ENCODE measurements around the gene PICALM. TPM values are rescaled to one million over a fixed set of nuclear protein-coding genes. Genes with fewer than 3 reads are reported as not detected.

The PICALM gene
- total and polyA plus RNA-seq, 2 of the 13 experiments (the other 11 are each of a cell fraction or from before 2014, with no cell fraction given), result 97.6 to 154 TPM

DNA sequence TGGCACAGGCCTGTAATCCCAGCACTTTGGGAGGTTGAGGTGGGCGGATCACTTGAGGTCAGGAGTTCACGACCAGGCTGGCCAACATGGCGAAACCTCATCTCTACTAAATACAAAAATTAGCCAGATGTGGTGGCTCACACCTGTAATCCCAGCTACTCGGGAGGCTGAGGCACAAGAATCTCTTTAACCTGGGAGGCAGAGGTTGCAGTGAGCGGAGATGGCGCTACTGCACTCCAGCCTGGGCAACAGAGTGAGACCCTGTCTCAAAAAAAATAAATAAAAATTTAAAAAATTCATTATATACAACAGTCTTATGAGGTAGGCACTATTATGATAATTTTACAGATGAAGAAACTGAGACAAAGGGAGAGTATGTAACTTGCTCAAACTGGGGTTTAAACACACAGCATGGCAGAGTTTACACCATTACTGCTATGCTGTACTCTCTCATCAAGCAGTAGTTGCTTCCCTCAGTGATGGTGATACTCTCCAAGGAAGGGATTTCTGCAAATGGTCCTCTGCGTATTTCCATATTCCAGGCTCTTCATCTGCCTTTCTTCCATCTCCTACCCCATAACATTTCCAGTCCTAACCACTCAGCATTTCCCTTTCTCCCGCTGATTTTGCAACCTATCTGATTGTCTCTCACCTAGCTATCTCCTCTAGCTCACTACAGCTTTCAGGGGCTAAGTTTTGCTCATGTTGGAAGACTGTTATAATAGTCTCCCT lies 118.4 kb downstream of the PICALM start (continued):
- TF ChIP-seq, protein P1, sequence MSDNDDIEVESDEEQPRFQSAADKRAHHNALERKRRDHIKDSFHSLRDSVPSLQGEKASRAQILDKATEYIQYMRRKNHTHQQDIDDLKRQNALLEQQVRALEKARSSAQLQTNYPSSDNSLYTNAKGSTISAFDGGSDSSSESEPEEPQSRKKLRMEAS (IDR thresholded peaks at IDR 0.05), result no peak
- TF ChIP-seq ZNF253 (CRISPR knock-in tag; IDR thresholded peaks at IDR 0.05; ENCODE audit: borderline replicate concordance) (no peak), ZNF274 (CRISPR knock-in tag; IDR thresholded peaks at IDR 0.05) (no peak), ZBTB21 (CRISPR knock-in tag; IDR thresholded peaks at IDR 0.05) (no peak)
- TF ChIP-seq, protein P2, sequence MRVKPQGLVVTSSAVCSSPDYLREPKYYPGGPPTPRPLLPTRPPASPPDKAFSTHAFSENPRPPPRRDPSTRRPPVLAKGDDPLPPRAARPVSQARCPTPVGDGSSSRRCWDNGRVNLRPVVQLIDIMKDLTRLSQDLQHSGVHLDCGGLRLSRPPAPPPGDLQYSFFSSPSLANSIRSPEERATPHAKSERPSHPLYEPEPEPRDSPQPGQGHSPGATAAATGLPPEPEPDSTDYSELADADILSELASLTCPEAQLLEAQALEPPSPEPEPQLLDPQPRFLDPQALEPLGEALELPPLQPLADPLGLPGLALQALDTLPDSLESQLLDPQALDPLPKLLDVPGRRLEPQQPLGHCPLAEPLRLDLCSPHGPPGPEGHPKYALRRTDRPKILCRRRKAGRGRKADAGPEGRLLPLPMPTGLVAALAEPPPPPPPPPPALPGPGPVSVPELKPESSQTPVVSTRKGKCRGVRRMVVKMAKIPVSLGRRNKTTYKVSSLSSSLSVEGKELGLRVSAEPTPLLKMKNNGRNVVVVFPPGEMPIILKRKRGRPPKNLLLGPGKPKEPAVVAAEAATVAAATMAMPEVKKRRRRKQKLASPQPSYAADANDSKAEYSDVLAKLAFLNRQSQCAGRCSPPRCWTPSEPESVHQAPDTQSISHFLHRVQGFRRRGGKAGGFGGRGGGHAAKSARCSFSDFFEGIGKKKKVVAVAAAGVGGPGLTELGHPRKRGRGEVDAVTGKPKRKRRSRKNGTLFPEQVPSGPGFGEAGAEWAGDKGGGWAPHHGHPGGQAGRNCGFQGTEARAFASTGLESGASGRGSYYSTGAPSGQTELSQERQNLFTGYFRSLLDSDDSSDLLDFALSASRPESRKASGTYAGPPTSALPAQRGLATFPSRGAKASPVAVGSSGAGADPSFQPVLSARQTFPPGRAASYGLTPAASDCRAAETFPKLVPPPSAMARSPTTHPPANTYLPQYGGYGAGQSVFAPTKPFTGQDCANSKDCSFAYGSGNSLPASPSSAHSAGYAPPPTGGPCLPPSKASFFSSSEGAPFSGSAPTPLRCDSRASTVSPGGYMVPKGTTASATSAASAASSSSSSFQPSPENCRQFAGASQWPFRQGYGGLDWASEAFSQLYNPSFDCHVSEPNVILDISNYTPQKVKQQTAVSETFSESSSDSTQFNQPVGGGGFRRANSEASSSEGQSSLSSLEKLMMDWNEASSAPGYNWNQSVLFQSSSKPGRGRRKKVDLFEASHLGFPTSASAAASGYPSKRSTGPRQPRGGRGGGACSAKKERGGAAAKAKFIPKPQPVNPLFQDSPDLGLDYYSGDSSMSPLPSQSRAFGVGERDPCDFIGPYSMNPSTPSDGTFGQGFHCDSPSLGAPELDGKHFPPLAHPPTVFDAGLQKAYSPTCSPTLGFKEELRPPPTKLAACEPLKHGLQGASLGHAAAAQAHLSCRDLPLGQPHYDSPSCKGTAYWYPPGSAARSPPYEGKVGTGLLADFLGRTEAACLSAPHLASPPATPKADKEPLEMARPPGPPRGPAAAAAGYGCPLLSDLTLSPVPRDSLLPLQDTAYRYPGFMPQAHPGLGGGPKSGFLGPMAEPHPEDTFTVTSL (CRISPR knock-in tag; IDR thresholded peaks at IDR 0.05; ENCODE audit: borderline replicate concordance), result no peak

DNA sequence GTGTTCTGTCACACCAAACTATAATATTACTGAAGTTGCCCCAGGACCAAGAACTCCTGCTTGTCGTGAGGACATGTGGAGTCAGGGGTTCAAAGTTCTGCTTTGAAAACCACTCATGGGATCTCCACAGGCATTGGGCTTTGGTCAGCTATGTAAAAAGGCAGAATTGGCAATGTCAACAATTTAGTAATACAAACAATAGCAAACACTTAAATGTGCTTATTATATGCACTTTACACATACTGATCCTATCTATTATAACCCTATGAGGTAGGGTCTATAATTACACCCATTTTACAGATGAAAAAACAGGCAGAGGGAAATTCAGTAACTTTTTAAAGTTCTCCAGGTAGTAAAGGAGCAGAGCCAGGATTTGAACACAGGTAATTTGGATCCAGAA lies 119.1 kb downstream of the PICALM start:
- Histone ChIP-seq H3K36me3 (replicated peaks in 1 of 2; ENCODE audit: control insufficient read depth in 1 of 2, insufficient read depth in 2 of 2, low read length in 2 of 2) (no peaks in the 10 kb centered on the region), H3K4me3 (replicated peaks in 1 of 3; ENCODE audit: insufficient read depth in 1 of 3, low read depth in 2 of 3, low read length in 3 of 3) (no peak overlapping the region), H2AFZ (ENCODE audit: low read length) (no peak overlapping the region), H3K4me1 (ENCODE audit: insufficient read depth, low read length) (peaks cover 62% of the 10 kb centered on the region), H3K79me2 (ENCODE audit: insufficient read depth, low read length) (no peaks in the 10 kb centered on the region), H3K4me2 (ENCODE audit: low read depth, low read length) (no peak overlapping the region; the same call in 1 of the 2 replicates), H3K27me3 (ENCODE audit: control insufficient read depth in 1 of 2, insufficient read depth in 2 of 2, low read length in 2 of 2) (no peaks in the 10 kb centered on the region), H3K9ac (ENCODE audit: insufficient read depth, low read depth, low read length) (no peak overlapping the region; the same call in 1 of the 2 replicates), H4K20me1 (ENCODE audit: insufficient read depth, low read length) (no peaks in the 10 kb centered on the region), H3K27ac (ENCODE audit: extremely low read length, insufficient read depth, low read length) (no peak overlapping the region), H3K9me3 (ENCODE audit: low read length) (no peaks in the 10 kb centered on the region)
- ChIA-PET POLR2A (no interaction called here), CTCF (ENCODE audit: low intra/inter-chr PET ratio, low total read pairs) (no interaction called here)
- intact Hi-C loops (cut with micrococcal nuclease; ENCODE audit: unreplicated experiment) (no loop called here), in situ Hi-C loops (cut with HindIII; ENCODE audit: extremely low pct_ligation_motif_present, low pct_unique_long_range_greater_than_20kb) (loop anchor here (10.0 to 25.0 kb wide), 2 partner anchors 263 to 345 kb away; no protein-coding TSS in a partner anchor)
- no peak for FAIRE-seq
- DNase-seq (ENCODE audit: low spot score), result peak; percentile 56
- peak; percentile 48 for ATAC-seq
- BruUV-seq (replicated peaks), result no TSS peak
- 0% methylated on average over 1 of the region's 1 CpG for WGBS (ENCODE audit: low lambda C conversion rate)
- TF ChIP-seq SOX5 (CRISPR knock-in tag; IDR thresholded peaks at IDR 0.05; ENCODE audit: borderline replicate concordance) (peak; percentile 37; the same call in 1 of the 2 replicates), TEAD3 (CRISPR knock-in tag; optimal IDR thresholded peaks at IDR 0.05; ENCODE audit: borderline replicate concordance) (peak; percentile 11), HNF4A (CRISPR knock-in tag; IDR thresholded peaks at IDR 0.05) (peak; percentile 62), MAFF (IDR thresholded peaks at IDR 0.05; ENCODE audit: low read depth, low read length) (peak; percentile 50; the same call in 1 of the 2 replicates), MAFK (conservative IDR thresholded peaks at IDR 0.05 in 1 of 2, IDR thresholded peaks at IDR 0.05 in 1 of 2; ENCODE audit: low read length in 2 of 2) (peak in 1 of 2 experiments; percentile 51; a peak in 2 of 4 replicates), MED1 (CRISPR knock-in tag; IDR thresholded peaks at IDR 0.05) (peak; percentile 16; the same call in 1 of the 2 replicates), ZNF12 (CRISPR knock-in tag; IDR thresholded peaks at IDR 0.05) (peak; percentile 91), GATAD2A (CRISPR knock-in tag; IDR thresholded peaks at IDR 0.05) (peak; percentile 16; the same call in 1 of the 2 replicates), ZFX (CRISPR knock-in tag; IDR thresholded peaks at IDR 0.05; ENCODE audit: low read depth) (no peak), IRX3 (CRISPR knock-in tag; IDR thresholded peaks at IDR 0.05; ENCODE audit: borderline replicate concordance, low read depth) (no peak), SAP130 (CRISPR knock-in tag; IDR thresholded peaks at IDR 0.05; ENCODE audit: low read depth) (peak; percentile 47), ZFP1 (CRISPR knock-in tag; IDR thresholded peaks at IDR 0.05) (no peak), FOXA3 (CRISPR knock-in tag; IDR thresholded peaks at IDR 0.05) (peak; percentile 11; the same call in 1 of the 2 replicates), CREM (IDR thresholded peaks at IDR 0.05) (0 out of 2 replicates have a peak, but pooled peaks have one; percentile 18), CREM (CRISPR knock-in tag; IDR thresholded peaks at IDR 0.05) (no peak)
